CD4-positive, CD25-positive, alpha-beta regulatory T cell (primary cell): ENCODE measurements around the gene SLC6A19. TPM values are rescaled to one million over a fixed set of nuclear protein-coding genes. Genes with fewer than 3 reads are reported as not detected.

ENCODE experiments used
- ATAC-seq, 2 donors: fragments of 150-1000 bp; cut with Tn5 transposase; one replicate each; pipeline ENCODE4 v1.10.0; 2021; ENCODE audit warnings: low read depth in 2 of 2, moderate number of reproducible peaks in 2 of 2, moderate library complexity in 1 of 2
- DNase-seq, 3 donors: peaks; one replicate each; pipeline versions ENCODE4 v3.0.0 to v3.0.0-alpha.2; 2012 to 2022; ENCODE audit warnings: mixed read lengths in 1 of 3
- H3K27ac ChIP-seq: one replicate; pipeline ENCODE4 v1.7.0; 2013; ENCODE audit warnings: mild to moderate bottlenecking, low read length; ENCODE audit not compliant: insufficient read depth, poor library complexity, severe bottlenecking
- H3K27me3 ChIP-seq: one replicate; pipeline ENCODE4 v1.7.0; 2013; ENCODE audit warnings: low read length; ENCODE audit not compliant: control insufficient read depth, insufficient read depth
- H3K36me3 ChIP-seq: one replicate; pipeline ENCODE4 v1.7.0; 2013; ENCODE audit warnings: mild to moderate bottlenecking, low read length, moderate library complexity; ENCODE audit not compliant: control insufficient read depth, insufficient read depth
- H3K4me1 ChIP-seq: 2 replicates; pipeline ENCODE4 v1.7.0; 2013; ENCODE audit warnings: mild to moderate bottlenecking, low read length; ENCODE audit not compliant: insufficient read depth, control insufficient read depth, poor library complexity, severe bottlenecking
- H3K4me3 ChIP-seq: one replicate; pipeline ENCODE4 v1.7.0; 2013; ENCODE audit warnings: low read depth, mild to moderate bottlenecking, low read length, moderate library complexity
- H3K9me3 ChIP-seq, 2 experiments: 1 replicate in 1 of 2; 2 replicates in 1 of 2; pipeline ENCODE4 v1.7.0; 2013; ENCODE audit warnings: low read length in 2 of 2, mild to moderate bottlenecking in 1 of 2, moderate library complexity in 1 of 2; ENCODE audit not compliant: control insufficient read depth in 2 of 2
- H3K27ac Mint-ChIP-seq, 3 donors: one replicate each; pipeline ENCODE4 v1.8.0; 2020 to 2022; ENCODE audit warnings: mild to moderate bottlenecking in 3 of 3, mixed read lengths in 3 of 3, moderate library complexity in 2 of 3
- H3K27me3 Mint-ChIP-seq: one replicate; pipeline ENCODE4 v1.8.0; 2022; ENCODE audit warnings: mild to moderate bottlenecking, mixed read lengths
- H3K36me3 Mint-ChIP-seq: one replicate; pipeline ENCODE4 v1.8.0; 2020; ENCODE audit warnings: mixed read lengths
- H3K4me1 Mint-ChIP-seq, 4 donors: one replicate each; pipeline ENCODE4 v1.8.0; 2020 to 2022; ENCODE audit warnings: mixed read lengths in 4 of 4, mild to moderate bottlenecking in 1 of 4
- H3K4me3 Mint-ChIP-seq, 4 donors: one replicate each; pipeline ENCODE4 v1.8.0; 2020 to 2022; ENCODE audit warnings: mild to moderate bottlenecking in 4 of 4, mixed read lengths in 4 of 4, moderate library complexity in 3 of 4
- H3K9me3 Mint-ChIP-seq, 7 donors: one replicate each; pipeline ENCODE4 v1.8.0; 2020 to 2022; ENCODE audit warnings: mixed read lengths in 7 of 7, mild to moderate bottlenecking in 3 of 7, moderate library complexity in 2 of 7
- polyA plus RNA-seq, 4 donors: library from polyadenylated mRNA; unstranded; fragments of 300-500 nt; fragmentation: Illumina TruSeq; gene quantifications; one replicate each; pipeline ENCODE4 v1.2.3, GENCODE V29; 2021
- total RNA-seq: library from RNA; stranded (reverse); gene quantifications from one replicate; pipeline ENCODE4 v1.2.3, GENCODE V29; 2022

The SLC6A19 gene
- total and polyA plus RNA-seq, 5 donors from 2014 or later: not detected

DNA sequence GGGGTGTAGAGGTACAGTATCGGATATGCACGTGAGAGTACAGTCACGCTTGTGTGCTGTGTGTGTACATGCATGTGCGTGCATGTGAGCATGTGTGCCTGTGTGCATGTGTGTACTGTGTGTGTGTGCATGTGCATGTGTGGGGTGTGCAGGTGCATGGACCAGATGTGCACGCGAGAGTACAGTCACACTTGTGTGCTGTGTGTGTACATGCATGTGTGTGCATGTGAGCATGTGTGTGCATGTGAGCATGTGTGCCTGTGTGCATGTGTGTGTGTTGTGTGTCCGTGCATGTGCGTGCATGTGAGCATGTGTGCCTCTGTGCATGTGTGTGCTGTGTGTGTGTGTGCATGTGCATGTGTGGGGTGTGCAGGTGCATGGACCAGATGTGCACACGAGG lies 10.3 kb downstream of the SLC6A19 start:
- Histone ChIP-seq H3K36me3 (no peaks in the 10 kb centered on the region), H3K4me3 (no peak overlapping the region), H3K9me3 (no peaks in the 10 kb centered on the region), H3K27ac (no peak overlapping the region), H3K4me1 (no peaks in the 10 kb centered on the region), H3K27me3 (no peaks in the 10 kb centered on the region)
- H3K4me1 Mint-ChIP-seq: no peaks in the 10 kb centered on the region
- ATAC-seq (no peak), DNase-seq (no peak)
- H3K4me3 Mint-ChIP-seq: no peak overlapping the region
- H3K27me3 Mint-ChIP-seq: peaks cover 4% of the 10 kb centered on the region
- peaks cover 0 to 2% (median 0%) of the 10 kb centered on the region in 7 donors for H3K9me3 Mint-ChIP-seq
- H3K27ac Mint-ChIP-seq: no peak overlapping the region
- no peaks in the 10 kb centered on the region for H3K36me3 Mint-ChIP-seq

DNA sequence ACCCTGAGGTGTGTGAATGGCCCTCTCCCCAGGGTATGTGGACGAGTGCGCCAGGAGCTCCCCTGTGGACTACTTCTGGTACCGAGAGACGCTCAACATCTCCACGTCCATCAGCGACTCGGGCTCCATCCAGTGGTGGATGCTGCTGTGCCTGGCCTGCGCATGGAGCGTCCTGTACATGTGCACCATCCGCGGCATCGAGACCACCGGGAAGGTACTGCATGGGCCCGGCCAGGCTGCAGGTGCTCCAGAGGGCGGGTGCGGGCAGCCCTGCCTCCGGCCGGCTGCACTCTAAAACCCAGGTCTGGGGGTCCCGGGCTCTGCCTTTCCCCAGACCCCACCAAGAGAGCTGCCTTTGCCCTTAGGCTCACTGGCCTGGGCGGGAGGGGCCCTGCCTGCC lies 10.9 kb downstream of the SLC6A19 start:
- Histone ChIP-seq H3K27me3 (no peaks in the 10 kb centered on the region), H3K4me3 (no peak overlapping the region), H3K27ac (no peak overlapping the region), H3K9me3 (no peaks in the 10 kb centered on the region), H3K36me3 (no peaks in the 10 kb centered on the region), H3K4me1 (no peaks in the 10 kb centered on the region)
- H3K27ac Mint-ChIP-seq: no peak overlapping the region
- H3K9me3 Mint-ChIP-seq: peaks cover 0 to 2% (median 0%) of the 10 kb centered on the region in 7 donors
- ATAC-seq: no peak
- H3K36me3 Mint-ChIP-seq: no peaks in the 10 kb centered on the region
- H3K4me3 Mint-ChIP-seq: no peak overlapping the region
- H3K27me3 Mint-ChIP-seq: peaks cover 4% of the 10 kb centered on the region
- no peaks in the 10 kb centered on the region for H3K4me1 Mint-ChIP-seq
- DNase-seq: no peak

DNA sequence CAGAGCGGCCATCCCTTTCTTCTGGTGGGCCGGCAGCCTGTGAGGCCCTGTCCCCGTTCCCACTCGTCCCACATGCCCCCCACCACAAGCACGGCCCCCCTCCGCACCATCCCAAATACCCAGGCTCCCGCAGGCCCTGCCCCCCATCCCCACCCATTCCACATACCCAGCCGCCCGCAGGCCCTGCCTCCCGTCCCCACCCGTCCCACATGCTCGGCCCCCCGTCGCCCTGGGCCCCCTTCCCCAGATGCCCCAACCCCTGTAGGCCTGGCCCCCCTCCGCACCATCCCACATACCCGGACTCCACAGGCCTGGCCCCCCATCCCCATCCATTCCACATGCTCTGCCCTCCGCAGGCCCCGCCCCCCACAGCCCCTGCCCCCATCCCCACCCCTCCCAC lies 11.5 kb downstream of the SLC6A19 start:
- no peaks in the 10 kb centered on the region for H3K9me3 ChIP-seq
- Mint-ChIP-seq H3K9me3 (peaks cover 0 to 2% (median 0%) of the 10 kb centered on the region in 7 donors), H3K4me3 (no peak overlapping the region), H3K4me1 (peaks cover 0 to under 1% (median 0%) of the 10 kb centered on the region in 4 donors), H3K27me3 (no peaks in the 10 kb centered on the region), H3K27ac (no peak overlapping the region), H3K36me3 (no peaks in the 10 kb centered on the region)
- H3K27me3 ChIP-seq: no peaks in the 10 kb centered on the region
- H3K36me3 ChIP-seq: no peaks in the 10 kb centered on the region
- no peaks in the 10 kb centered on the region for H3K4me1 ChIP-seq
- no peak overlapping the region for H3K4me3 ChIP-seq
- H3K27ac ChIP-seq: no peak overlapping the region
- ATAC-seq (no peak), DNase-seq (no peak)

DNA sequence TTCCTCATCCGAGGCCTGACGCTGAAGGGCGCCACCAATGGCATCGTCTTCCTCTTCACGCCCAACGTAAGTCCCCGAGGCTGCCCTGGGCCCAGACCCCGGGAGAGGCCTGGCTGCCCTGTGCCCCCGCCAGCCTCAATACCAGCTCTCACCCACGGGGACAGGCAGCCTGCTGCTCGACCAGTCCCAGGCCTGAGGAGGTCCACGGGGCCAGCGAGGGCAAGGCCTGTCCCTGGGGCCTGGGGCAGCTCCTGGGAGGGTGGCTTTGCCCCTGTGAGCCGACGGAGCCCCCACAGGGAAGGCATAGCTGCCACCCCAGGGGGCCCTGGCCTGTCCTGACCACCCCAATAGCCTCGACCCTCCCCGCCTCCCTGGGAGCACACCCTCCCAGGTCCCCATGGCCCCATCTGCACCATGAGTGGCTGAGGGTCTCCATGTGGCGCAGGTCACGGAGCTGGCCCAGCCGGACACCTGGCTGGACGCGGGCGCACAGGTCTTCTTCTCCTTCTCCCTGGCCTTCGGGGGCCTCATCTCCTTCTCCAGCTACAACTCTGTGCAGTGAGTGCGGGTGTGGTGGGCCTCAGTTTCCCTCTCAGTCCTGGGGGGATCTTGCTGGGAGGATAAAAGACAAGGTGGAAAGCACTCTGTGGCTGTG lies 12.2 kb downstream of the SLC6A19 start:
- no peak overlapping the region for H3K27ac Mint-ChIP-seq
- no peak overlapping the region for H3K4me3 Mint-ChIP-seq
- Histone ChIP-seq H3K27ac (no peak overlapping the region), H3K27me3 (no peaks in the 10 kb centered on the region), H3K4me1 (no peaks in the 10 kb centered on the region), H3K4me3 (no peak overlapping the region), H3K9me3 (no peaks in the 10 kb centered on the region), H3K36me3 (no peaks in the 10 kb centered on the region)
- DNase-seq: no peak
- no peaks in the 10 kb centered on the region for H3K27me3 Mint-ChIP-seq
- no peaks in the 10 kb centered on the region for H3K36me3 Mint-ChIP-seq
- peaks cover 0 to 3% (median 0%) of the 10 kb centered on the region in 4 donors for H3K4me1 Mint-ChIP-seq
- no peak for ATAC-seq
- H3K9me3 Mint-ChIP-seq: peaks cover 0 to 2% (median 0%) of the 10 kb centered on the region in 7 donors

DNA sequence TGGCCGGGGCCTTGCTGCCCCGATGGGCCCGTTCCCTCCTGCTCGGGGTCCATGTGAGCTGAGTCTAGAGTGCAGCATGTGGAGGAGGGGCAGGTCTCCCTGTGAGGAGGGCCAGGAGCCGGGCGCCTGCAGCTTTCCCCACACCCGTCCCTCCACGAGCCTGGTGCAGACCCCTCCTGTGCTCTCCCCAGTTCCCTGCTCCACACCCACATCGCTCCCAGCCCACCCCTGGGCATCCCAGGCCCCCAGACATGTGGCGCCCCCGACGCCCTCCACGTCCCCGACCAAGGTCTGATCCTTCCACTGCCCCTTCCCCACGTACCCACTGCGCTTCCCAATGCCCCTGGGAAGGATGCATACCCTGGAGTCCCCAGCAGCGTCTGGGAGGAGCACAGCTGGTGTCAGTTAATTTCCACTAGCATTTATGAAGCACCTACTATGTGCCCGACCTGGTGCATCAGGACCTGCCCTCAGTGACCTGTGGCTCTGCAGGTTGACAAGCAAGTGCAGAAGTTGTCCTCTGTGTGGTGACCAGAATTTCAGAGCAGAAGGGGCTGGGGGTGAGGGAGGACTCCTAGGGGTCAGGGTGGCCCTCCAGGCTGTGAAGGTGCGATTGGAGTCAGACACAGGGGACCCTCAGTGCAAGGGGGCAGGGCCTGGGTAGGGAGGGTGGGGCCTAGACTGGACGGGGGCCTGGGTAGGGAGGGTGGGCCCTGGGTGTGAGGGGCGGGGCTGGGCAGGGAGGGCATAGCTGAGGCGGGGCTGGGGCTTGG lies 13.0 kb downstream of the SLC6A19 start:
- Mint-ChIP-seq H3K4me1 (peaks cover 0 to 3% (median 0%) of the 10 kb centered on the region in 4 donors), H3K27ac (no peak overlapping the region), H3K4me3 (no peak overlapping the region), H3K36me3 (no peaks in the 10 kb centered on the region), H3K27me3 (no peaks in the 10 kb centered on the region), H3K9me3 (peaks cover 0 to 2% (median 0%) of the 10 kb centered on the region in 7 donors)
- no peaks in the 10 kb centered on the region for H3K9me3 ChIP-seq
- ATAC-seq (no peak), DNase-seq (no peak)
- H3K27me3 ChIP-seq: no peaks in the 10 kb centered on the region
- no peak overlapping the region for H3K4me3 ChIP-seq
- H3K4me1 ChIP-seq: no peaks in the 10 kb centered on the region
- H3K36me3 ChIP-seq: no peaks in the 10 kb centered on the region
- H3K27ac ChIP-seq: no peak overlapping the region

DNA sequence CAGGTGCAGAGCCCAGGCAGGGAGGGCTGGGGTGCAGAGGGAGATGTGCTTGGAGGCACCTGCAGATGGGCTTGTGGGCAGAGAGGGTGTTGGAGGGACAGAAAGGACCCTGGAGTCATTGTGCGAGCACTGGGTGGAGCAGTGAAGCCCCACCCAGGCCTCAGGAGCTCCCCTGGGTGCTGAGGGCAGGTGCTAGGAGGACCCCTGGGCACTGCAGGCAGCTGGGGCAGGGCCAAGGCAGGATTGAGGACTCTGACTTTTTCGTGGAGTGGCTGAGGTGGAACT lies 13.5 kb downstream of the SLC6A19 start:
- no peaks in the 10 kb centered on the region for H3K4me1 ChIP-seq
- Mint-ChIP-seq H3K4me3 (no peak overlapping the region), H3K9me3 (peaks cover 0 to 2% (median 0%) of the 10 kb centered on the region in 7 donors), H3K27ac (no peak overlapping the region), H3K36me3 (no peaks in the 10 kb centered on the region), H3K4me1 (peaks cover 0 to 3% (median 0%) of the 10 kb centered on the region in 4 donors), H3K27me3 (no peaks in the 10 kb centered on the region)
- DNase-seq: no peak
- H3K27ac ChIP-seq: no peak overlapping the region
- H3K4me3 ChIP-seq: no peak overlapping the region
- no peaks in the 10 kb centered on the region for H3K36me3 ChIP-seq
- ATAC-seq: no peak
- H3K27me3 ChIP-seq: no peaks in the 10 kb centered on the region
- H3K9me3 ChIP-seq: no peaks in the 10 kb centered on the region

DNA sequence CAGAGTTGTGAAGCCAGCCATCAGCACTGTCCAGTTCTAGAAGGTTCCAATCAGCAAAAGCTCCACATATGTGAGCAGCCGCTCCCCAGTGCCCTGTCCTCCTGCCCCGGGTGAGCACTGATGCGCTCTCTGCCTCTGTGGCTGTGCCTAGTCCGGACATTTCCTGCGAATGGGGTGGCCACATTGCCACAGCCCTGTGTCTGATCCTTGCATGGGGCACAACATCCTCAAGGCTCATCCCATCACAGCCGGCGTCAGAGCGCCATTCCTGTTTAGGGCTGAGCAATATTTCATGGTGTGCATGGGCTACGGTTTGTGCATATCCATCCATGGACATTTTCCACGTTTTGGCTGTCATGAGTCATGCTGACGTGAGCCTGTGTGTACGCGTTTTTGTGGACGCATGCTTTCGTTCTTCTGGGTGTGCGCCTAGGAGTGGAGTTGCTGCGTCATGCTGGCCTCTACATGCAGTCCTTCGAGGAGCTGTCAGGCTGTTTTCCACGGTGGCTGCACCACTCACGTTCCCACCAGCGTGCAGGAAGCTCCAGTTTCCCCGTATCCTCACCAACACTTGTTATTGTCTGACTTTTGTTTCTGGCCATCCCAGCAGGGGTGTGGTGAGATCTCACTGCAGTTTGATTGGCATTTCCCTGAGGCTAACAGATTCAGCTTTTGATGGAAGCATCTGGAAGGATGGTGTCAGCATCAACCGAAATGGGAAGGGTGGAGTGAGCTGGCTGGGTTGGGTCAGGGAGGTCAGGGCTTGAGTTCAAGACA lies 14.1 kb downstream of the SLC6A19 start:
- Mint-ChIP-seq H3K27ac (no peak overlapping the region), H3K27me3 (no peaks in the 10 kb centered on the region), H3K9me3 (peaks cover 0 to 4% (median 0%) of the 10 kb centered on the region in 7 donors), H3K36me3 (no peaks in the 10 kb centered on the region), H3K4me1 (peaks cover 0 to 3% (median 0%) of the 10 kb centered on the region in 4 donors), H3K4me3 (no peak overlapping the region)
- Histone ChIP-seq H3K9me3 (no peaks in the 10 kb centered on the region), H3K36me3 (no peaks in the 10 kb centered on the region), H3K4me3 (no peak overlapping the region), H3K27ac (no peak overlapping the region), H3K4me1 (no peaks in the 10 kb centered on the region), H3K27me3 (no peaks in the 10 kb centered on the region)
- DNase-seq: no peak
- ATAC-seq: no peak
